ENCODE results near the gene GMPPA. TPM values are rescaled to one million over a fixed set of nuclear protein-coding genes. Genes with fewer than 3 reads are reported as not detected.

Gene GMPPA
- total RNA-seq, 1 donor from 2014 or later: 36.0 TPM

DNA sequence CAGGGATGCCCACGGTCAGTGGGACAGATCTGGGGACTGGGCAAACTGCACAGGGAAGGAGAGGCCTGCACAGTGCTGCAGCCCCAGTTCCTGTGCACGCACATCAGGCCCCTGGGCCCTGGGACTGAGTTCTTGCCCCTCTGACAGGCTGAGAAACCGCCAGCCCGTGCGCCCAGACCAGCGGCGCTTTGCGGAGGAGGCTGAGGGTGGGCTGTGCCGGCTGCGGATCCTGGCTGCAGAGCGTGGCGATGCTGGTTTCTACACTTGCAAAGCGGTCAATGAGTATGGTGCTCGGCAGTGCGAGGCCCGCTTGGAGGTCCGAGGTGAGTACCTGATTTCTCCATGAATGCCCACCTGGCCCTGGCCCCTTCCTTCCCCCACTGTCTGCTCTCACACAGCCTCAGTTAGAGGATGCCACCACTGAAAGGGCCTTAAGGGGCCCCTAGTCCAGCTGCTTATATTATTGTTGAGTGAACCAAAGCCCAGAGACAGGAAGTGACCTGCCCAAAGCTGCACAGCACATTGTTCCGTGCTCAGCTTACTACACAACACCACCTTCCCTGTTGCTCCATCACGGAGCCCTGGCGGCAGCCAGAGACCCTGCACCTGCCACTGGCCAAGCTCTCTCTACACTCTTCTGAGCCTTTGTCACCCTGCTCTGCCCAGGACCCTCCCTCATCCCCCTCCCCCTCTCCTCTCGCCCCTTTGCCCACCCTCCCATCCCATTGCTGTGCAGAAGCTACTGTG, 34.2 kb upstream of the GMPPA start:
- Mint-ChIP-seq H3K27me3 (ENCODE audit: low read depth) (no peaks in the 10 kb centered on the region), H3K36me3 (peaks cover 13% of the 10 kb centered on the region), H3K9me3 (no peaks in the 10 kb centered on the region), H3K4me3 (no peak overlapping the region), H3K4me1 (peaks cover 22% of the 10 kb centered on the region), H3K27ac (no peak overlapping the region)
- TF ChIP-seq, protein P1, sequence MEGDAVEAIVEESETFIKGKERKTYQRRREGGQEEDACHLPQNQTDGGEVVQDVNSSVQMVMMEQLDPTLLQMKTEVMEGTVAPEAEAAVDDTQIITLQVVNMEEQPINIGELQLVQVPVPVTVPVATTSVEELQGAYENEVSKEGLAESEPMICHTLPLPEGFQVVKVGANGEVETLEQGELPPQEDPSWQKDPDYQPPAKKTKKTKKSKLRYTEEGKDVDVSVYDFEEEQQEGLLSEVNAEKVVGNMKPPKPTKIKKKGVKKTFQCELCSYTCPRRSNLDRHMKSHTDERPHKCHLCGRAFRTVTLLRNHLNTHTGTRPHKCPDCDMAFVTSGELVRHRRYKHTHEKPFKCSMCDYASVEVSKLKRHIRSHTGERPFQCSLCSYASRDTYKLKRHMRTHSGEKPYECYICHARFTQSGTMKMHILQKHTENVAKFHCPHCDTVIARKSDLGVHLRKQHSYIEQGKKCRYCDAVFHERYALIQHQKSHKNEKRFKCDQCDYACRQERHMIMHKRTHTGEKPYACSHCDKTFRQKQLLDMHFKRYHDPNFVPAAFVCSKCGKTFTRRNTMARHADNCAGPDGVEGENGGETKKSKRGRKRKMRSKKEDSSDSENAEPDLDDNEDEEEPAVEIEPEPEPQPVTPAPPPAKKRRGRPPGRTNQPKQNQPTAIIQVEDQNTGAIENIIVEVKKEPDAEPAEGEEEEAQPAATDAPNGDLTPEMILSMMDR (IDR thresholded peaks at IDR 0.05; ENCODE audit: unreplicated experiment): no peak
- no peak for DNase-seq (ENCODE audit: low spot score in 2 of 2, unreplicated experiment in 2 of 2)

DNA sequence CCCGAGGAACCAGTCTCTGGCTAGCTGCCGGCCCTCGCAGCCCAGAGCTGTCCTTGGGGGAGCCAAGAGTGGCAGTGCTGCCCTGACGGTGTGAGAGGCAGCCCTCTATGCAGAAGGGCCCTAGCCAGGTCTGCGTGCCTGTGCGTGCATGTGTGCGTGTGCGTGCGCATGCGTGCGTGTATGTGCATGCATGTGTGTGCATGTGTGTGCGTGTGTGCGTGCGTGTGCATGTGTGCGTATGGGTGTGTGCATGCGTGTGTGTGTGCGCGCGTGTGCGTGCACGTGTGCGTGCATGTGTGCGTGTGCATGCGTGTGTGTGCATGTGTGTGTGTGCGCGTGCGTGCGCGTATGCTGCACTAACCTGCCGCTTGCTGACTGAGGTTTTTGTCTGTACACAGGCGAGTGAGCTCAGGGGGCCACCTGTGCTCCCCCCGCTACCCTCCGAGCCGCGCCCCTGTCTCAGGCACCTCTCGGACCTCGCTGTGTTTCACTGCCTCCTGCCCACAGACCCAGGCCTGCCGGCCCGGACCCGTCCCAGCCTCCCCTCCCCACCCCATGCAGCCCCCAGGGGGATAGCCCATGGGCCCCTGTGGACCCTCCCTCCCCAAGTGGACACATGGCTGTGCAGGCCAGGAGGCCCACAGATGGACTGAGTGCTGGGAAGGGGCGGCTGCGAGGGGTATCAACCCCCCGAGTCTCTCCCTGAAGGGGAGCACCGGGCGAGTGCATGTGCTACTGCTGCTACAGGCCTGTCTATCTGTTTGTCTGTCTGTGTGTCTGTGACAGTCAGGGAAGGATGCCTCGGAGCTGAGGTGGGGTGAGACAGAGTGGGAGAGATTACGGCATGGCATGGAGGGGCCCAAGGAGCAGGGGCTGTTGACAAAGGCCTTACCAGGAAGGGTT, 32.8 kb upstream of the GMPPA start:
- Mint-ChIP-seq H3K4me3 (no peak overlapping the region), H3K27me3 (ENCODE audit: low read depth) (no peaks in the 10 kb centered on the region), H3K27ac (no peak overlapping the region), H3K4me1 (peaks cover 9% of the 10 kb centered on the region), H3K36me3 (peaks cover 13% of the 10 kb centered on the region), H3K9me3 (no peaks in the 10 kb centered on the region)
- TF ChIP-seq, protein P1 (IDR thresholded peaks at IDR 0.05; ENCODE audit: unreplicated experiment): no peak
- DNase-seq (ENCODE audit: low spot score in 2 of 2, unreplicated experiment in 2 of 2): no peak

DNA sequence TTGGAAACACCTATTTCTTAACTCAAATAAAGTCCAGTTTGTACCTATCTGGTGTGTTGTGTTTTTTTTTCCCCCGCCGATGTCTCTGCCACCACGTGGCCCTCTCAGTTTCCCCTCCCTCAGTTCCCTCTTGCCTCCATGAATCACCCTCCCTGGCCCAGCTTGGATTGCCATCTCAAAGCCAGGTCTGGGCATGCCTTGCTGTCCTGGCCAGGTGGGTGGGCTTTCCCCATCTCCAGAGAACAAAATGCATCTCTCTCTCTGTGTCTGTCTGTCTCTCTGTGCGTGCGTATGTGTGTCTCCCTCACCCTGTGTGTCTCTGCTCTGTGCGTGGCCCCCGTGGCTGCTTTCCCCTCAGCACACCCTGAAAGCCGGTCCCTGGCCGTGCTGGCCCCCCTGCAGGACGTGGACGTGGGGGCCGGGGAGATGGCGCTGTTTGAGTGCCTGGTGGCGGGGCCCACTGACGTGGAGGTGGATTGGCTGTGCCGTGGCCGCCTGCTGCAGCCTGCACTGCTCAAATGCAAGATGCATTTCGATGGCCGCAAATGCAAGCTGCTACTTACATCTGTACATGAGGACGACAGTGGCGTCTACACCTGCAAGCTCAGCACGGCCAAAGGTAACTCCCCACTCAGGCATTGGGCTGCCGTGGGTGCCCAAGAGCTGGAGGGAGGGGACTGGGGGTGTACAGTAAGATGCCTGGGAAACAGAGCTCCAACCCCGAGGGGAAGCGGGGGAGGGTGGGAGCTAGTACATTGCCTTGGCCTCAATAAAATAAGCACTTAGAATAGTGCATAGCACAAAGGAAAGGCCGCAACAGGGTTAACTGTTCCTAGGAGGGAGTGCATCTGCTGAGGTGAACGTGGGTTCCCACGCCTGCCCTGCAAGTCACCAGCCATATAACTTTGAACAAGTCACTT, 31.6 kb upstream of the GMPPA start:
- H3K4me1 Mint-ChIP-seq: peaks cover 3% of the 10 kb centered on the region
- TF ChIP-seq, protein P1 (IDR thresholded peaks at IDR 0.05; ENCODE audit: unreplicated experiment): no peak
- no peak overlapping the region for H3K4me3 Mint-ChIP-seq
- peaks cover 15% of the 10 kb centered on the region for H3K36me3 Mint-ChIP-seq
- H3K27me3 Mint-ChIP-seq (ENCODE audit: low read depth): no peaks in the 10 kb centered on the region
- no peak for DNase-seq (ENCODE audit: low spot score in 2 of 2, unreplicated experiment in 2 of 2)
- H3K27ac Mint-ChIP-seq: no peak overlapping the region
- H3K9me3 Mint-ChIP-seq: no peaks in the 10 kb centered on the region

DNA sequence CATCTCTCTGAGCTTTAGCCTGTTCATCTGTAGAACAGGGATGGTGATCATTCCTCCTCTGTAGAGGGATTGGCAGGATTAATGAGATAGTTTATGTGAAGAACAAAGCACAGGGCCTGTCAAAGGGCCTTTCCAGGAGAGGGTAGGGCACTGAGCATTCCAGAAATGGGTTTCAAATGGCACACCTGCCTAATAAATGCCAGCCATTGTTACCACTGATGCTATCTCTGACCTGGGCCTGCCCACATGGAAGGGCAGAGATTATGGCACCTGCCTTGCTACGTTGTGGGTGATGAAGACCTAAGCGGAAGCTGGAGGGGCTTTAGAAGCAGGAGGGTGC, 31.0 kb upstream of the GMPPA start:
- Mint-ChIP-seq H3K9me3 (no peaks in the 10 kb centered on the region), H3K27ac (no peak overlapping the region), H3K4me1 (peaks cover 3% of the 10 kb centered on the region), H3K27me3 (ENCODE audit: low read depth) (no peaks in the 10 kb centered on the region), H3K36me3 (peaks cover 12% of the 10 kb centered on the region), H3K4me3 (no peak overlapping the region)
- DNase-seq (ENCODE audit: low spot score in 2 of 2, unreplicated experiment in 2 of 2): no peak
- TF ChIP-seq, protein P1 (IDR thresholded peaks at IDR 0.05; ENCODE audit: unreplicated experiment): no peak

DNA sequence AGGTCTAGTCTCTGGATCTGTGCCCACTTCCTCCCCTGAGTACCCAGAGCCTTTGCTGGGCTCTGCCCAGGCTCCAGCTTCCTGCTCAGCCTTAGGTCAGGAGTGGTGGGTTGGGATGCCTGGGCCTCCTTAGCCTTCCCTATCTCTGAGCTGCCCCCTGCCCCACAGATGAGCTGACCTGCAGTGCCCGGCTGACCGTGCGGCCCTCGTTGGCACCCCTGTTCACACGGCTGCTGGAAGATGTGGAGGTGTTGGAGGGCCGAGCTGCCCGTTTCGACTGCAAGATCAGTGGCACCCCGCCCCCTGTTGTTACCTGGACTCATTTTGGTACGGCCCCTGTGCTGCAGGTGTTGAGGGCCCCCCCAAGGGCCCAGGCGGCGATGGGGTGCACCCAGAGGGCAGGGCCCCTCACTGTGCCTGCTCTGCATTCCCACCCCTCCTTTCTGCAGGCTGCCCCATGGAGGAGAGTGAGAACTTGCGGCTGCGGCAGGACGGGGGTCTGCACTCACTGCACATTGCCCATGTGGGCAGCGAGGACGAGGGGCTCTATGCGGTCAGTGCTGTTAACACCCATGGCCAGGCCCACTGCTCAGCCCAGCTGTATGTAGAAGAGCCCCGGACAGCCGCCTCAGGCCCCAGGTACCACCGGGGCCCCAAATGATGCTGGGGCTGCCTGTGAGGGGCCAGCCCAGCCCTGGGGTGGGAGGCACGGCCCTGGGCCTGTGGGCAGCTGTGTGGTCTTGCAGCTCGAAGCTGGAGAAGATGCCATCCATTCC, 30.1 kb upstream of the GMPPA start:
- Mint-ChIP-seq H3K4me1 (peaks cover 3% of the 10 kb centered on the region), H3K9me3 (no peaks in the 10 kb centered on the region), H3K4me3 (no peak overlapping the region), H3K27ac (no peak overlapping the region), H3K27me3 (ENCODE audit: low read depth) (no peaks in the 10 kb centered on the region), H3K36me3 (peaks cover 10% of the 10 kb centered on the region)
- DNase-seq (ENCODE audit: low spot score in 2 of 2, unreplicated experiment in 2 of 2): no peak
- TF ChIP-seq, protein P1 (IDR thresholded peaks at IDR 0.05; ENCODE audit: unreplicated experiment): no peak

Measured in mesothelial cell of epicardium (in vitro differentiated cells).